CD4-positive, alpha-beta T cell treated with Interleukin-12 subunit alpha and Interleukin-12 subunit beta, for 1 hour (primary cell): ENCODE measurements around the gene PRKCH.
"Not testable (repeated sequence)": the region's sequence is repeated elsewhere in the genome, so short reads cannot be mapped to it uniquely, and the experiment has no call there.

Source experiments
- DNase-seq: peaks from one replicate; pipeline ENCODE4 v3.0.0-alpha.2; 2020

The PRKCH gene

GRCh38 chr14:61462566-61463193, 141.3 kb downstream of the PRKCH start:
- no peak for DNase-seq

DNA sequence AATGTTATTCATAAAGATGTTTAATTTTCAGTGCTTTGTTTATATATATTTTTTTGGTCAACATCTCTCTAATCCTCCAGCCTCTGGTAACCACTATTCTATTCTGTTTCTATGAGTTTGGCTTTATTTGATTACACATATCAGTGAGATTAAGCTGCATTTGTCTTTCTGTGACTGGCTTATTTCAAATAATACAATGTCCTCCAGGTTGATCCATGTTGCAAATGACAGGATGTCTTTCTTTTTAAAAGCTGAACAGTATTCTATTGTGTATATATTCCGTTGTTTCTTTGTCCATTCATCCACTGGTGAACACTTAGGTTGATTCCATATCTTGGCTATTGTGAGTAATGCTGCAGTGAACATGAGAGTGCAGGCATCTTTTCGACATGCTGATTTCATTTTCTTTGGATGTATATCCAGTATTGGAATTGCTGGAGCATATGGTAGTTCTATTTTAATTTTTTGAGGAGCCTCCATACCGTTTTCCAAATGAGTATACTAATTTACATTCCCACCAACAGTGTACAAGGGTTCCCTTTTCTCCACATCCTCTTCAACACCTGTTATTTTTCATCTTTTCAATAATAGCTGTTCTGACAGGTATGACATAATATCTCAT, 142.4 kb downstream of the PRKCH start:
- DNase-seq, result no peak

DNA sequence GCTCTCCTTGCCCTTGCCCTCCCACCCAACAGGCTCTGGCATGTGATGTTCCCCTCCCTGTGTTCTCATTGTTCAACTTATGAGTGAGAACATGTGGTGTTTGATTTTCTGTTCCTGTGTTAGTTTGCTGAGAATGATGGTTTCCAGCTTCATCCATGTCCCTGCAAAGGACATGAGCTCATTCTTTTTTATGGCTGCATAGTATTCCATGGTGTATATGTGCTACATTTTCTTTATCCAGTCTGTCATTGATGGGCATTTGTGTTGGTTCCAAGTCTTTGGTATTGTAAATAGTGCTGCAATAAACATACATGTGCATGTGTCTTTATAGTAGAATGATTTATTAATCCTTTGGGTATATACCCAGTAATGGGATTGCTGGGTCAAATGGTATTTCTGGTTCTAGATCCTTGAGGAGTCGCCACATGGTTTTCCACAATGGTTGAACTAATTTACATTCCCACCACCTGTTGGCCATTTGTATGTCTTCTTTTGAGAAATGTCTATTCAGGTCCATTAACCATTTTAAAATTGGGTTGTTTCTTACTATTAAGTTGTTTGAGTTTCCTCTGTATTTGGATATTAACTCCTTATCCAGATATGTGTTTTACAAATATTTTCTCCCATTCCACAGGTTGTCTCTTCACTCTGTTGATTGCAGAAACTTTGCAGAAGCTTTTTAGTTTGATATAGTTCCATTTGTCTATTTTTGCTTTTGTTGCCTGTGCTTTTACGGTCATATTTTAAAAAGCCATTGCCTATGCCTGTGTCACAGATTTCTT, 143.4 kb downstream of the PRKCH start:
- DNase-seq, result not testable (repeated sequence)

DNA sequence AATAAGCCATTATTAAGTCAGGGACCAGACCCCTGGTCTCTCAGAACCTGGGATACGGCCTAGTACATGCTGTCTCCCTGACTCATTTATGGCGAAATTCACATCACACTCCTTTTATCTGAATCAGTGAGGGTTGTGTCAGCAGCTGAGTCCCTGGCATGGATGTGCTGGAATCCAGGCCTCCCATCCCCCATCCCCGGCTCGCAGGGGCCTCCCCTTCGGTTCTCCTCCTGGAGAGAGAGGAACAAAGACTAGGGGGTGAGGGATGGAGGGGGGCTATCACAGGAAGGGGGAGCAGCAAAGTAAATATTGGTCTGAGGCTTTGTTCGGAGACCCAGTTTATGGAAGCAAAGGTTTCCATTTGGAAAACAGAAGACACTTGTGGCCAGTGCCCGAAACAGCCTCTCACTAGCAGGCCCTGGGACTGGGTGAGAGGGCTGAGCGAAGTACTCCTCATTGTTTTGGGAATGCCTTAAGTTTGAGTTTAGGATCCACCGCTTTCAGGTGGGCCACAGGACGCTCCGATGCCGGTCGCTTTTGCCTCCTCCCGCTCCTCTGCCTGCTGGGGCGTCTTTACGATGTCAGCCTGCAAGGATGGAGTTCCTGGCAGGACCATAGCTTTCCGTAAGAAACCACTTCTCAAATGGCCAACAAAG, 145.0 kb downstream of the PRKCH start:
- no peak for DNase-seq

GRCh38 chr14:61466905-61467280, 145.5 kb downstream of the PRKCH start:
- no peak for DNase-seq

DNA sequence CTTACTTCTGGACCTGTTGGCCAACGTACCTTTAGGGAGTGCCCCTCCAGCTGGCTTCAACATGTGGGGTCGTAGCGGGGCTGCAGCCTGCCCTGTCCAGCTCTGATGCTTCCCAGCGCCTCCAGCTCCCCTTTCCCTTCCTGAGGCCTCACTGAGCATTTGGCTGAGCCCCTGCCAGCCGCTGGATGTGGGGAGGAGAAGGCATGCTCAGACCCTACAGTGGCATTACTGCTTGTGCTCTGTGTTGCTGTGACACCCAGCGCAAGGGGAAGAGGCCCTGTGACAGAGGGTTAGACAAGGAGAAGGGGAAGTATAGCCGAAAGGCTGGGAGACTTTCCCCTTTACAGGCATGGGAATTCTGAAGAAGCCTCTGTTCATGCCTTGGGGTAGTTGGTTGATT, 145.9 kb downstream of the PRKCH start:
- DNase-seq, result no peak

- no peak for DNase-seq
Measured at GRCh38 chr14:61468063-61468825, 146.9 kb downstream of the PRKCH start.

- no peak for DNase-seq
Measured at GRCh38 chr14:61469781-61470180, 148.4 kb downstream of the PRKCH start.

- no peak for DNase-seq
Measured at GRCh38 chr14:61470261-61470960, 149.0 kb downstream of the PRKCH start.

GRCh38 chr14:61470961-61471293, 149.5 kb downstream of the PRKCH start:
- DNase-seq, result no peak

DNA sequence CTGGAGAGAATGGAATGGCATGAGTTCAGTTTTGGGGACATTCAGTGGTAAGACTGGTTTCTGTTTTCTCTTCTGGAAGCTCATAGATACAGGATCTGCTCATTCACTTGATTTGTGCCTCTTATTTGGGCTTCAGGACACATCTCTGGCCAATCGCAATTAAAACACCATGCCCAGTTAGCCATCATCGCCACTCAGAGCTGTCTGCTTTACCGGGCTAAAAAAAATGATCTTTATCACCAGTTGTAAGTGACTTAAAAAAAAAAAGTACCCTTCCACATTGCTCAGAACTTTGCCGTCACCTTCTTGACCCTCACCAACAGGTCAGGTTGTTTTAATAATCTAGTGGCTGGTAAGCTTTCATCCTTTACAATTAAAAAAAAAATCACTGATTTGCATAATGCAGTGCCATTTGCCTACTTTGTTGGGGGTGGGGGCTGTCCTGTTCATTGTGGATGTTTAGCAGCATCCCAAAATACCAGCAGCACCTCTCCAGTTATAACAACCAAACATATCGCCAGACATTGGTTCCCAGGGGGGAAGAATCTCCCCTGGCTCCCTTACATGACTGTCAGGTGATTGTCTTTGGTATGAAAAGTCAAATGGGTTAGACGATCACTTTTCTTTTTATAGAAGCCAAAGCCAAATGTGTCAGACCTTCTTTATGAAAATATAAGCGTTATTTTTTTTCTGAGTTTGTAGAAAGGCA, 150.1 kb downstream of the PRKCH start:
- DNase-seq, result no peak

DNA sequence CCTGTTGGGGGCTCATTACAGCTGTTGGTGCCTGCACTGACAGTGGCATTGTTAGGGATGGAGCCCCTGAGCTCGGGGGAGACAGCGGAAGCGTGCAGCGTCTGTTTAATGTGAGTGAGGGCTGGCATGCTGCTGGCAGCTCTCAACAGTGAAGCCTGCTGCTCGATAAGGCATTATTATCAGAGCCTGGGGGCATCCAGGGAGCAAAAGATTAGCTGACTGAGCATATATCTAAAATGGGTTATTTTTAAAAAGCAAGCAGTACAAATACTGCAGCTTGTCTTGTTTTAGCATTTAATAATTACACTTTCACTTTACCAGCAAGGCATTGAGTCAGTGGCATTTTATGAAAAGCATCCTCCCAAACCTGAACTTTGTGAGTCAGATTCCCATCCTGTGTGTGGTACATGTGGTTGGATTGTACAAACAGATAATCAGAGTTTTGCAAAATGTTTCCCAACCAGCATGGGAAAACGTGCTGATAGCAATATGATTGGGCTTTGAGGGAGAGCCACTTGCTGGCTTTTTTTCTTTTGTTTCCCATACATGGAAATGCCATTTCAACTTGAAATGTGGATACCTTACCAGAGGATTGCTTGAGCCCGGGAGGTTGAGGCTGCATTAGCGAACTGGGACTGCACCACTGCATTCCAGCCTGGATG, 150.8 kb downstream of the PRKCH start:
- peak; percentile 71 for DNase-seq

GRCh38 chr14:61472801-61473376, 151.5 kb downstream of the PRKCH start:
- DNase-seq, result peak; percentile 70

DNA sequence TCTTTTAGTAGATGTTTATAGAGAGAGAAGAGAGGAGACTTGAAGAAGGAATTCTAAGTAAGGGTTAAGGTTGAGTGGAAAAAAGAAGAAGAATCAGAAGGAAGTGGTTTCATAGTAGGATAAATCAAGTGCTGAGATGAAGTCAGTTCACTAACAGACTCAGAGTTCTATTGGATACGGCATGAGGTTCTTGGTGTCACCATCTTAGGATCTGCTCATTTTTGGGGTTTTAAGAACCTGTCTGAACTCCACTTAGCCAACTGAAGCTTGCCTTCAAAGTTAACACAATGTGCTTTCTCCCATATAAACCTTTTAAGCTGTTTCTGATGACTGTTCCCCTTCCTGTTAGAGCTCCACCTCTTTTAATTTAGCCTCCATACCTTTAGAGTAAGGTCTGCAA, 152.6 kb downstream of the PRKCH start:
- DNase-seq, result no peak

GRCh38 chr14:61474701-61475100, 153.3 kb downstream of the PRKCH start:
- no peak for DNase-seq

- peak; percentile 74 for DNase-seq
Measured at GRCh38 chr14:61475316-61475715, 153.9 kb downstream of the PRKCH start.

GRCh38 chr14:61476105-61476753, 154.8 kb downstream of the PRKCH start:
- no peak for DNase-seq

GRCh38 chr14:61476754-61477410, 155.5 kb downstream of the PRKCH start:
- DNase-seq, result peak; percentile 89

- DNase-seq, result peak; percentile 43
Measured at GRCh38 chr14:61477712-61478462, 156.5 kb downstream of the PRKCH start.
